Measurements from ENCODE around the gene BNC2. TPM values are rescaled to one million over a fixed set of nuclear protein-coding genes. Genes with fewer than 3 reads are reported as not detected.
"Not testable (repeated sequence)": the region's sequence is repeated elsewhere in the genome, so short reads cannot be mapped to it uniquely, and the experiment has no call there.

BNC2 gene
- total RNA-seq, 1 experiment from 2014 or later = 43.6 TPM

DNA sequence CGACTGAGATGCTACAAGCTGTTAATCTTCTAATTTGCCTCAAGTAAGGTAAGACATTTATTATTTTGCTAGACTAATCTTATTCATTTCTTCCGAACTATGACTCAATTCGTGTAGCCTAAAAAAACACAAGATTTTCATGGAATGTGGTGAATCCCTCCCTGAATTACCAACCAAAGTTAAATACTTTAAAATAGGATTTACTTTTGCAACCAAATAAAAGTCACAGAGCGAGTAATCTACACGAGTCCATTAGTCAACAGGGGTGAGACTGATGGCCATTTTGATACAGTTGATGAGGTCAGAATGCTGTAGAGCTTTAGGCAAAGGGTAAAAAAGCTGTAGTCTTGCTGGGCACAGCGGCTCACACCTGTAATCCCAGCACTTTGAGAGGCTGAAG, 13.1 kb upstream of the BNC2 start:
- TF ChIP-seq CTCF (conservative IDR thresholded peaks at IDR 0.05) = no peak
- Mint-ChIP-seq H3K27ac (no peak overlapping the region), H3K36me3 (ENCODE audit: insufficient read depth in 1 of 3, low read depth in 3 of 3) (peaks cover 6 to 20% (median 7%) of the 10 kb centered on the region in 3 experiments; a peak in 5 of 7 replicates), H3K4me3 (no peak overlapping the region), H3K27me3 (ENCODE audit: low read depth) (peaks cover 2% of the 10 kb centered on the region; the same call in 1 of the 2 replicates), H3K9me3 (peaks cover 5 to 17% of the 10 kb centered on the region in 2 experiments; a peak in 3 of 5 replicates), H3K4me1 (peaks cover 5 to 11% of the 10 kb centered on the region in 2 experiments)
- Histone ChIP-seq H2BK5ac (ENCODE audit: insufficient read length, low read length) (no peak overlapping the region), H4K91ac (ENCODE audit: insufficient read length, low read depth, low read length) (no peak overlapping the region), H3K9me3 (ENCODE audit: control insufficient read depth, low read depth, low read length) (no peaks in the 10 kb centered on the region), H3K9ac (ENCODE audit: extremely low read depth, insufficient read length, low read length) (no peak overlapping the region), H3K27ac (ENCODE audit: insufficient read length, low read depth, low read length) (no peak overlapping the region), H4K5ac (ENCODE audit: insufficient read length, low read depth, low read length) (no peak overlapping the region), H3K4ac (ENCODE audit: low read depth, low read length) (no peak overlapping the region), H2BK15ac (ENCODE audit: low read depth, low read length) (no peak overlapping the region), H3T11ph (ENCODE audit: low read length) (no peak overlapping the region), H3K4me2 (ENCODE audit: insufficient read depth, insufficient read length, low read length) (no peak overlapping the region), H3K27me3 (ENCODE audit: insufficient read depth, low read length) (no peaks in the 10 kb centered on the region), H2AFZ (ENCODE audit: low read length) (no peak overlapping the region), H3K23me2 (ENCODE audit: insufficient read length, low read depth, low read length, poor library complexity, severe bottlenecking) (no peaks in the 10 kb centered on the region), H3K79me2 (ENCODE audit: insufficient read depth, low read length) (no peaks in the 10 kb centered on the region), H4K8ac (replicated peaks; ENCODE audit: insufficient read length, low read depth, low read length) (no peak overlapping the region), H4K20me1 (ENCODE audit: control insufficient read depth, insufficient read depth, insufficient read length) (no peaks in the 10 kb centered on the region), H2AK5ac (ENCODE audit: insufficient read length, low read length) (no peak overlapping the region), H3K4me1 (ENCODE audit: insufficient read depth, low read length) (no peaks in the 10 kb centered on the region), H2BK12ac (ENCODE audit: insufficient read length, low read depth, low read length) (no peak overlapping the region), H3K18ac (ENCODE audit: insufficient read length, low read depth, low read length) (no peak overlapping the region), H3K23ac (ENCODE audit: insufficient read length, low read depth, low read length) (no peak overlapping the region), H2BK120ac (ENCODE audit: low read depth, low read length, poor library complexity, severe bottlenecking) (no peak overlapping the region), H3K56ac (ENCODE audit: insufficient read length, low read depth, low read length) (no peak overlapping the region), H2BK20ac (ENCODE audit: low read depth, low read length, poor library complexity, severe bottlenecking) (no peak overlapping the region), H3K79me1 (ENCODE audit: insufficient read depth, low read depth, low read length, poor library complexity, severe bottlenecking) (no peaks in the 10 kb centered on the region), H3K14ac (ENCODE audit: insufficient read depth, low read length) (no peak overlapping the region)
- no peak for DNase-seq
- WGBS (ENCODE audit: extremely low coverage, insufficient read length, low lambda C conversion rate) = no CpG with 5 or more reads among the region's 6 CpGs

DNA sequence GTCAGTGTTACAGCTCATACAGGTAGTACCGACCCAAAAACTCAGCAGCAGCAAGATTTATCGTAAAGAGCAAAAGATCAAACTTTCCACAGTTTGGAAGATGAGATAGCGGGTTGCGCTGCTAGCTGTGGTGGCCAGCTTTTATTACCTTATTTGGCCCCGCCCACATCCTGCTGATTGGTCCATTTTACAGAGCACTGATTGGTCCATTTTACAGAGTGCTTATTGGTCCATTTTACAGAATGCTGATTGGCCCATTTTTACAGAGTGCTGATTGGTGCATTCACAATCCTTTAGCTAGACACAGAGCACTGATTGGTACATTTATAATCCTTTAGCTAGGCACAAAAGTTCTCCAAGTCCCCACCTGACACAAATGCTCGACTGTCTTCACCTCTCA, 12.0 kb upstream of the BNC2 start:
- H3K9me3 ChIP-seq (ENCODE audit: control insufficient read depth, low read depth, low read length); H3K4me2 ChIP-seq (ENCODE audit: insufficient read depth, insufficient read length, low read length); H3K9ac ChIP-seq (ENCODE audit: extremely low read depth, insufficient read length, low read length); H4K91ac ChIP-seq (ENCODE audit: insufficient read length, low read depth, low read length); H2BK5ac ChIP-seq (ENCODE audit: insufficient read length, low read length); H3T11ph ChIP-seq (ENCODE audit: low read length); H2BK15ac ChIP-seq (ENCODE audit: low read depth, low read length); H3K27me3 Mint-ChIP-seq (ENCODE audit: low read depth); H3K23ac ChIP-seq (ENCODE audit: insufficient read length, low read depth, low read length); H3K4me3 Mint-ChIP-seq; DNase-seq; H3K23me2 ChIP-seq (ENCODE audit: insufficient read length, low read depth, low read length, poor library complexity, severe bottlenecking); H2AFZ ChIP-seq (ENCODE audit: low read length); H3K27ac Mint-ChIP-seq; H4K20me1 ChIP-seq (ENCODE audit: control insufficient read depth, insufficient read depth, insufficient read length); H3K27ac ChIP-seq (ENCODE audit: insufficient read length, low read depth, low read length); H2AK5ac ChIP-seq (ENCODE audit: insufficient read length, low read length); H2BK20ac ChIP-seq (ENCODE audit: low read depth, low read length, poor library complexity, severe bottlenecking); H3K14ac ChIP-seq (ENCODE audit: insufficient read depth, low read length); H3K79me2 ChIP-seq (ENCODE audit: insufficient read depth, low read length); H3K56ac ChIP-seq (ENCODE audit: insufficient read length, low read depth, low read length); H2BK120ac ChIP-seq (ENCODE audit: low read depth, low read length, poor library complexity, severe bottlenecking); H3K18ac ChIP-seq (ENCODE audit: insufficient read length, low read depth, low read length); H4K8ac ChIP-seq (replicated peaks; ENCODE audit: insufficient read length, low read depth, low read length); H4K5ac ChIP-seq (ENCODE audit: insufficient read length, low read depth, low read length); H3K4ac ChIP-seq (ENCODE audit: low read depth, low read length); H3K79me1 ChIP-seq (ENCODE audit: insufficient read depth, low read depth, low read length, poor library complexity, severe bottlenecking); H3K27me3 ChIP-seq (ENCODE audit: insufficient read depth, low read length); H2BK12ac ChIP-seq (ENCODE audit: insufficient read length, low read depth, low read length); H3K4me1 ChIP-seq (ENCODE audit: insufficient read depth, low read length): not testable (repeated sequence)
- peaks cover 6 to 20% (median 9%) of the 10 kb centered on the region in 3 experiments; a peak in 6 of 7 replicates for H3K36me3 Mint-ChIP-seq (ENCODE audit: insufficient read depth in 1 of 3, low read depth in 3 of 3)
- H3K4me1 Mint-ChIP-seq = peaks cover 5 to 11% of the 10 kb centered on the region in 2 experiments
- peaks cover 5 to 19% of the 10 kb centered on the region in 2 experiments; a peak in 3 of 5 replicates for H3K9me3 Mint-ChIP-seq
- WGBS (ENCODE audit: extremely low coverage, insufficient read length, low lambda C conversion rate) = no CpG with 5 or more reads among the region's 6 CpGs

All from H9 (cell line).